HG03039 (cell line): Measurements from ENCODE around the gene CD3G.

Source experiments
- ATAC-seq: cut with Tn5 transposase; IDR thresholded peaks from one replicate; pipeline ENCODE4 v1.9.1; 2021; ENCODE audit warnings: mild to moderate bottlenecking, moderate library complexity; ENCODE audit not compliant: unreplicated experiment

The CD3G gene

DNA sequence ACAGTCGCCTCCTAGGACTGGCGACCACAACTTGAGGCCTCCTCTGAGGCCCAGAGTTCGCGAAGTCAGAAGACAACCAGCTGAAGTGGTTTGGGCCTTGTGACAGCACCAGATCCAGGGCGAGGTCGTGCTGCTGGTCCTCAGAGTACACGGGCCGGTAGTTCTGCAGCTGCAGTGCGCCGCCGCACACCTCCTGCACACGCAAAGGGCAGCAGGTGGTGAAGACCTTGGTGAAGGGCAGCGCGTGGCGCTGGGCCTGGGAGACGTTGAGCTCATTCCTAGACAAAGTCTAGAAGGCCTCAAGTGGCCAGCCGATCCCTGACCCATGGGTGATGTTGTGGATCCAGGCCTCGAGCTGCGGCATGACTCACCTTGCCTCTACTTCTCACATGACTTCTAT, 21.4 kb upstream of the CD3G start:
- ATAC-seq = no peak

DNA sequence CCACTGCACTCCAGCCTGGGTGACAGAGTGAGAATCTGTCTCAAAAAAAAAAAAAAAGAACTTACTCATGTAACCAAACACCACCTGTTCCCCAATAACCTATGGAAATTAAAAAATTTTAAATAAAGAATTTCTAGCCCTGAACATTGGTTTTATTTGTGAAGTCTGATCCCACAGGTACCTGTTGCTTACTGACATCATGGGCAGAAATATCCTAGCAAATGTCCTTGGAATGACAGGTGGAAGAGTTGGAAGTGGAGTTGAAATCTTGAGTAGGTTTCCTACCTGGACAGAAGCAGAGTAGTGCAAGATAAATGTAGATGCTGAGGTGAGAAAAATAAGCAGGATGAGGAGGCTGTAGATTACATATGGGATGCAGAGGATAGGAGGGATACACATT, 18.9 kb upstream of the CD3G start:
- ATAC-seq = no peak

DNA sequence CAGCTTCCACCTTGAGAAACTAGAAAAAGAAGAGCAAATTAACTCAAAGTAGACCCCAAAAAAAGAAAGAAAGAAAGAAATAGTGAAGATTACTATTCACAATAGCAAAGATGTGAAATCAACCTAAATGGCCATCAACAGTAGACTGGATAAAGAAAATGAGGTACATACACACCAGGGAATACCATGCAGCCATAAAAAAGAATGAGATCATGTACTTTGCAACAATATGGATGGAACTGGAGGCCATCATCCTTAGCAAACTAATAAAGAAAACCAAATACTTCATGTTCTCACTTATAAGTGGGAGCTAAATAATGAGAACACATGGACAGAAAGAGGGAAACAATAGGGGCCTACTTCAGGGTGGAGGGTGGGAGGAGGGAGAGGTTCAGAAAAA, 15.4 kb upstream of the CD3G start:
- no peak for ATAC-seq

DNA sequence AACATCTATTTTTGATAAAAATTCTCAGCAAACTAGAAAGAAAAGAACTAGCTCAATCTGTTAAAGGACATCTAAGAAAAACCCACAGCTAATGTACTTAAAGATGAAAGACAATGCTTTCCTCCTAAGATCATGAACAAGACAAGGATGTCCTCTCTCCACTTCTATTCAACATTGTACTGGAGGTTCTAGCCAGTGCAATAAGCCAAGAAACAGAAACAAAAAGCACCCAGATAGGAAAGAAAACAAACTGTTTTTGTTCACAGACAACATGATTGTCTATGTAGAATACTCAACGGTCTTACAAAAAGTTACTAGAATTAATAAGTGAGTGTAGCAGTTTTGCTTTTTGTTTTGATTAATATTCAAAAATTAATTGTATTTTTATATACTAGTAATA, 9.4 kb upstream of the CD3G start:
- no peak for ATAC-seq

DNA sequence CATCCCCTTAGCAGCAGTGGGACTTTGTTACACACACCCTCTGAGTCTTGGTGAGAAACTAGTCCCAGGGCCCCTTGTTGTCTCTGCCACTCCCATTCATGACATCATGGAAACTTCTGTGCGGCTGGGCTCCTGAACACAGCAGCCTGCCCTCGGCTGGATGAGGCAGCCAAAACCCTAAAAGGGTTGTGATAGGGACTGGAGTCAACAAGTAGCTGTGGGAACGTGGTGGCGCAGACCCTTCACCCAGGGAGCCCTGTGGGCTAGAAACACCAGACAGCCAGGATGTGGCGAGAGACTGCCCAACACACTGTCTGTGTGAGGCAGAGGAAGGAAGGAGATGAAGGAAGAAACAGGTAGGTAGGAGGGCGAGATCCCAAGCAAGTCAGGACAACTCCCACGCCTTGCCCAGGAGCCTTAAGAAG, 5.5 kb upstream of the CD3G start:
- no peak for ATAC-seq

DNA sequence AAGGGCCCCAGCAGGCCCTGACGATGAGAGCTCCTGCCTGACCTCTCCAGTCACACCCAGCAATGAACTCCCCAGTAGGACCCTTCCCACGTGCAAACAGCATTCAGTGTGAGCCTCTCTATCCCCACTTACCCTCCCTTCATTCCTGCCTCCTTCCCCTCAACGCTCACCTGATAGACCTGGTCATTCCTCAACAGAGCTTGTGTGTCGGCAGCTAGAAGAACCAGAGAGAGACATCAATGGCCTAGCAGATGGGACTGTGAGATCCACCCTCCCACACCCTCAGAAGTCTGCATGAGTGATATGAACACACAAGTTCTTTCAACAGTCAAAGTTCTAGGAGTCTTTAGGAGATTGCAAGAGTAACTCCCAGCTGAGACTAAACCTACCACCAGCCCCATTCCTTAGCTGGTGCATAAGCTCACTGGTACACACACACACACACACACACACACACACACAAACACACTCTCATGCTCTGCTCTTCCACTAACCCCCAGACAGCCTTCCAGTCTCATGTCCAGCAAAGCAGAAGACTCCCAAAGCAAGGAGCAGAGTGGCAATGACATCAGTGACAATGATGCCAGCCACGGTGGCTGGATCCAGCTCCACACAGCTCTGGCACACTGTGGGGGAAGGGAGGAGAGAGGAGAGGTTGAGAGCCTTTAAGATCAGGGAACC, 4.7 kb upstream of the CD3G start:
- ATAC-seq = no peak

DNA sequence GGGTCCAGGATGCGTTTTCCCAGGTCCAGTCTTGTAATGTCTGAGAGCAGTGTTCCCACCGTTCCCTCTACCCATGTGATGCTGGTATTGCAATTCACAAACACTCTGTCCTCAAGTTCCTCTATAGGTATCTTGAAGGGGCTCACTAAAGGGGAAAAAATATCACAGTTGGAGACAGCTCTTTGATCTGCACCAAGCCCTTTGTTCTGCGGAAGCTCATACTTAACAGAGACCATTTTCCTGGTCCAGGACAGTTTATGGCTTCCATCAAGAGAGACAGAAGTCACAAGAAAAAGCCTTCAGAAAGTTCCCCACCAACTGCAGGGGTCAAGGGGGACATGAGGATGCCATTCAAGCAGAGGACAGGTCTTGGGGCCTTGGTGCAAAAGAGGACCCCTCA, 3.7 kb upstream of the CD3G start:
- no peak for ATAC-seq

DNA sequence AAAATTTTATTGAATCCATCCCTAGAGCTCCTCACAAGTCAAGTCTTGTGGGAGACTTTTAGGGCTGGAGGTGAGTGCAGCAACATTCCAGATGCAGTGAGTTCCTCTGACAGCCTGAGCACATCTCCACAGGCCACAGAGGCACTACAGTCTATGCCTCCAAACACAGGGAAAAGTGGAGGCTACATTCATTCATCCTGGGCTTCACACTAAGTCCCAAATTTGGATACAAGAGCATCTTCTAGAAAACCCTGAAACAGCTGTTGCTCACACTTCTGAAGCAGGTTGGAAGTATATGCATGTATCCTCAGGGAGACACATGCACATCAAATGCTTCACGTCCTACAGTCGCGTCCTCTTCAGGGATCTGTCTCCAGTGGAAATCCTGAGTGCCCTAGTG, 2.9 kb upstream of the CD3G start:
- ATAC-seq = no peak

DNA sequence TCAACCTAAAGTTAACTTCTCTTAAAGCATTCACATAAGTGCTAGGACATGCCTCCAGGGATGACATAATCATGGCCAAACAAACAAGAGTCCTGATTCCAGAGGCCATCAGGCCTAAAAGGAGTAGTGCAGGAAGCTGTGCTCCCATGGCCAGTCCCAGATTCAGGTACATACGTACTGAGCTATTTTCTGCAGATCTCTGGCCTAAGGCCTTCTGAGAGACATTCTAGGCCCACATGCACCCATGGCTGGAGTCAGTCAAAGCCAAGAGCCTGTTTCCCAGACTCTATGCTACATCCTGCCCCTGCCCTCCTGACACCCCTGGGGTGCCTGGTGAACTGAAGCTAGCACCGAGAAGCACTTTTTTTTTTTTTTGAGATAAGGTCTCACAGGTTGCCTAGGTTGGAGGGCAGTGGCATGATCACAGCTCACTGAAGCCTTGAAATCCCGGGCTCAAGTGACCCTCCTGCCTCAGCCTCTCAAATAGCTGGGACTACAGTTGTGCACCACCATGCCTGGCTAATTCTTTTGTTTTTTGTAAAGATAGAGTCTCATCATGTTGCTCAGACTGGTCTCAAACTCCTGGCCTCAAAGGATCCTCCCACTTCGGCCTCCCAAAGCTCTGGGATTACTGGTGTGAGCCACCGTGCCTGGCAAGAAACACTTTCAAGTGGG, 2.2 kb upstream of the CD3G start:
- ATAC-seq = no peak

DNA sequence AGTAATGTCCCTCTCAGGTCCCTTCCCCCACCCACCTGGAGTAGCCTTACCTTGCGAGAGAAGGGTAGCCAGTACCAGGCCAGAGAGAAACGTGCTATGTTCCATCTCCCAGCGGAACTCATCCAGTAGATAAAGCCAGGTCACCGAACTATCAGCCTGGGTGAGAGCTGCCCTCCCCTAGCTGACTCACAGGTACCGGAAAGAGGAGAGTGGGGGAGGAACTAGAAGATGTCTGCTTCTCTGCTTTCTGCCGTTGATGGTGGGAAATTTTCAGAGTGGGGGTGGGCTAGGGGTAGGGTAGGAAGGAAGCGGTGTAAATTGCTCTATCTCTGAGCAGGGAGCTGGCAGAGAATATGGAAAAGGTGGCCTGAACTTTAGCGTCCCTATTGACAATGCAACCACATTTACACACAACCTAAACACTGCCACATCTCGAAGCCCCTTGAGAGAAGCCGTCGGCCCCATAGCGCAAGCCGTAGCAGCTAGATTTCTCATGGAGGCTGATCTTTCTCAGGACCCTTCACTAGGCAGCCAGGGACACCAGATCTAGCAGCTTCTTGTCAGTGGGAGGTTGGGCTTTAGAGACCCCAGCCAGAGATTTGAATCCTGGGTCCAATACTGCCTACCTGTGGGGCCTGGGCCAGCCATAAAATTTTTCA, 1.5 kb upstream of the CD3G start, which contains the start of gene CD3D:
CD3D (minus strand) TSS at position 203 of the 659 bp plus-strand sequence; CDS start at position 105, 98 bp downstream.
- no peak for ATAC-seq

DNA sequence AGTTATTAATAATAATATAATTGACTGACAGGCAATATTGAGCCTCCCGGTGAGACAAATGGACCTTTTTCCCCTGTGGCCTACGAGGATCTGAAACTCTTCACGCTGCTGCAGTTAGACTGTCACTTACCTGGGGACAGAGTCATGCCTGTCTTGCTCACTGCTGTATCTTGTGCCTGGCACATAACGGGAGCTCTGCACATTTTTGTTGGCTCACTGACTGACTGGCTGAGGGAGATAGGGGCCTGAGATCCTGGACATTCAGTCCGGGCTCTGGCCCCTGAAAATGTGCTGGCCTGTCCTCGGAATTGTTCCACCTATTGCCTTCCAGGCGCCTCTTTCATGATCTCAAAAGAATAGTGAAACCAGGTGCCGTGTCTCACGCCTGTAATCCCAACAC, 896 bp upstream of the CD3G start:
- ATAC-seq = no peak

DNA sequence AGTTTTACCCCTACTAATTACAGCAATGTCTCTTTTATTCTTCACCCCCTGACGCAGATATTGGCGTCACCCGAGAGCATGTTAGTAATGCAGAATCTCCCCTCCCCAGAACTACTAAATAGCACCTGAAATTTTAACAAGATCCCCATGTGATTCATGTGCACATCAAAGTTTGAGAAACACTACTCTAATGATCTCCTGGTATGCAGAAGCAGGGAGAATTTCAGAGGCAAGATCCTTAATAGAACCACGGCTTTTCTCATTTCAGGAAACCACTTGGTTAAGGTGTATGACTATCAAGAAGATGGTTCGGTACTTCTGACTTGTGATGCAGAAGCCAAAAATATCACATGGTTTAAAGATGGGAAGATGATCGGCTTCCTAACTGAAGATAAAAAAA, 5.3 kb downstream of the CD3G start:
- no peak for ATAC-seq

DNA sequence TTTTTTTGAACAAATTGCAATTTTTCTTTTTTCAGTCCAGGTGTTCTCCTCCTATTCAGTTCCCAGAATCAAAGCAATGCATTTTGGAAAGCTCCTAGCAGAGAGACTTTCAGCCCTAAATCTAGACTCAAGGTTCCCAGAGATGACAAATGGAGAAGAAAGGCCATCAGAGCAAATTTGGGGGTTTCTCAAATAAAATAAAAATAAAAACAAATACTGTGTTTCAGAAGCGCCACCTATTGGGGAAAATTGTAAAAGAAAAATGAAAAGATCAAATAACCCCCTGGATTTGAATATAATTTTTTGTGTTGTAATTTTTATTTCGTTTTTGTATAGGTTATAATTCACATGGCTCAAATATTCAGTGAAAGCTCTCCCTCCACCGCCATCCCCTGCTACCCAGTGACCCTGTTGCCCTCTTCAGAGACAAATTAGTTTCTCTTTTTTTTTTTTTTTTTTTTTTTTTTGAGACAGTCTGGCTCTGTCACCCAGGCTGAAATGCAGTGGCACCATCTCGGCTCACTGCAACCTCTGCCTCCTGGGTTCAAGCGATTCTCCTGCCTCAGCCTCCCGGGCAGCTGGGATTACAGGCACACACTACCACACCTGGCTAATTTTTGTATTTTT, 9.1 kb downstream of the CD3G start:
- ATAC-seq = no peak

DNA sequence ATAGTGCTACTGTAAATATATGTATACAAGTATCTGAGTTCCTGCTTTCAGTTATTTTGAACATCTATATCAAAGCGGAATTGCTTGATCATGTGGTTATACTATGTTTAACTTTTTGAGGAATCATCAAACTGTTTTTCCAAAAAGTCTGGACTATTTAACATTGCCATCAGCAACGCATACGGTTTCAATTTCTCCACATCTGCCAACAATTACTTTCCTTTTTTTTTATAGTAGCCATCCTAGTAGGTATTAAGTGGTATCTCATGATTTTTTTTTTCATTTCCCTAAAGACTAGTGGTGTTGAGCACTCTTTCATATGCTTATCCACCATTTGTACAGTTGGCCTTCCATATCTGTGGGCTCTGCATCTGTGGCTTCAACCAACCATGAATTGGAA, 13.9 kb downstream of the CD3G start:
- no peak for ATAC-seq

DNA sequence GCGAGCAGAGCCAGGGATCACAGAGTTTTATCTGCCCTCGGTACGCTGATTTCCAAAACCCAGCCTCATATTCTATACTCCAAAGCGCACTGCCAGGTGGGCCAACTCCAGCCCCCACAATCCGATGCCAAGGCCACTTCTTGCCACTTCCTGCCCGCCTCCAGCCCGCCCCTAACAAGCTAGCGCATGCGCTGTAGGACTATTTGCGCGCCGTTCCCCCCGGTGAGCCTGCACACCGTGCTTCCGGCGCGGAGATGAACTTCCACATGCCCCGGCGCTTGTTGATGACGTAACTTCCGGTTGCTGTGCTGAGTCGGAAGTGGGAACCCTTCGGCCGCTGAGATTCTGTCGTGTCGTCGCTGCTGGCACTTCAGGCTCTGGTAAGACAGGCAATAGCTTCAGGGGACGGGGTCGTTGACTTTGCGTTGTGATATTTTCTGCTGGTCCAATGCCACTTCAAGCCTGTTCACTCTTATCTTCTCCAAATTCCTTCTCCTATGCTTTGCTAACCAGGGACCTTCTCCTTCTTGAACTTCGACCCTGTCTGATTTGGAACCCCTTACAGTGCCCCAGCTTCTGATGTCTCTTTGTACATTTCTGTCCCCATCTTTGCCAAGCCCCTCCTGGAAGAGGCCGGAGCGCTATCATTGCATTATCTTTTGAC, 15.3 kb downstream of the CD3G start, which contains the start of gene UBE4A:
UBE4A (plus strand) TSS at position 306 of the 664 bp plus-strand sequence. CDS start 5,481 bp downstream, outside the sequence.
- peak; percentile 78 for ATAC-seq

DNA sequence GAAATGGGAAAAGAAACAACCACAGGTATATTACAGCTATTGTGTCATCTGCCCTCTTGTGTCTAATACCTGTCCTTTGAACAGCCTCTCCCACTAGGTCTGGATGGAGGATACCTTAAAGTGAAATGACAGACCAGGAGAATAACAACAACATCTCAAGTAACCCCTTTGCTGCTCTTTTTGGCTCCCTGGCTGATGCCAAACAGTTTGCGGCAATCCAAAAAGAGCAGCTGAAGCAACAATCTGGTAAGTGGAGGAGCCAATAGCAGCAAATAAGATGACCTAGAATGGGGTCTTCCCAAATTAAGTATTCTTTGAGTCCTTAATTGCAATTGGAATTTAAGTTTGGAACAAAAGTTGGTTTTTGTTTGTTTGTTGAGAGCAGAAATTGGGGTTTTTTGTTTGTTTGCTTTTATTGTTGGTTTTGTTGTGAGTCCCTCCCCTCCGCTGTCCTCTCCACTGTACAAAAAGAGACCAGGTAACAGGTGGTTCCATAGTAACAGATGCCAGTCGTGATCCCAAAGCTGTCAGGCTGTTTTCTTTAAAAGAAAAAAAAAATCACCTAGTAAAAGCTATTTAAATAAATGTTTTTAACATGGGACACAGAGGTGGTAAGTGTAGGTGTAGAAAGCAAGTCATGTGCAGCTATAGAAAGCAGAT, 20.9 kb downstream of the CD3G start:
- no peak for ATAC-seq

DNA sequence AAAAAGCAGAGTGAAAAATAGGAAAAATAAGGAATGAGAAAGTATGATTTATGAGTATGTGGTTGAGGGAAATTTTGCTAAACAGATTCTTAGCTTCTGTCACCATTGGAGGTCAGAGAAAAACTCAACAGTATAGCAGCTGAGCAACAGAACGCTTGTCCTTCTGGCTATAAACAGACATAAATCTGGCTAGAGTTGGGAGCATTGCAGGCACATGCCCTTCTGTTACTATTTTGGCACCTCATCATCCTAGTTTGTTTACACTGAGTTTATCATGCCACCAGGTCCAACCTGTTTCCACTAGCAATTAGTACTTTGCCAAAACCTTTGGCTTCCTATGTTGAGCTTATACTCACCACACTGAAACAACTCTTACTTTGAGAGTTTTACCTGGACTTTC, 22.1 kb downstream of the CD3G start:
- ATAC-seq = no peak

DNA sequence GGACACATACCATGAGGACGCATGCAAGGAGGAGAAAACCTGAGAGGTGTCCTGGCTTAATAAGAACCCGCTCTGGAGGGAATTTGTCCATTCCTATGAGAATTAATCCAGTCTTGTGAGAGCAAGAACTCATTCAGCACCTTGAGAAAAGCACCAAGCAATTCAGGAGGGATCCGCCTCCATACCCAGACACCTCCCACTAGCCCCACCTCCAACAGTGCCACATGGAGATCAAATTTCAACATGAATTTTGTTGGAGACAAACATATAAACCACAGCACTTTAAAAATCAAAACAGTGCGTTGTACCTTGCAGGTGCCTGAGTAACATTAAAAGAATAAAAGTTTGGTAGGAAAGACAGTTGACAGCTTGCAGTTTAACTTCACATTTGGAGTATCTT, 26.6 kb downstream of the CD3G start:
- no peak for ATAC-seq

DNA sequence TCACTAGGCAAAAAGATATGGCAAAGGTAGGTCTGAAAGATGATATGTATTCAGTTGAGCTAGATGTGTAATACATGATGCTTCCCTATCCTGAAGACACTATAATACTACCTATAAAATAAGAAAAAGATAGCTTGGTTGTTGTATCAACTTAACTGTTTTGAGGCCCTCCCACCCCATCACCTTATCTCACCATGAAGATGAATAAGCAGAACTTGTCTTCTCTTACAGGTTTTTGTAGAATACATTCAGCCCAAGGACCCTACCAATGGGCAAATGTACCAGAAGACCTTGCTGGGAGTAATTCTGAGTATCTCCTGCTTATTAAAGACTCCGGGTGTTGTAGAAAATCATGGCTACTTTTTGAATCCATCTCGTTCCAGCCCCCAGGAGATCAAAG, 29.1 kb downstream of the CD3G start:
- no peak for ATAC-seq

DNA sequence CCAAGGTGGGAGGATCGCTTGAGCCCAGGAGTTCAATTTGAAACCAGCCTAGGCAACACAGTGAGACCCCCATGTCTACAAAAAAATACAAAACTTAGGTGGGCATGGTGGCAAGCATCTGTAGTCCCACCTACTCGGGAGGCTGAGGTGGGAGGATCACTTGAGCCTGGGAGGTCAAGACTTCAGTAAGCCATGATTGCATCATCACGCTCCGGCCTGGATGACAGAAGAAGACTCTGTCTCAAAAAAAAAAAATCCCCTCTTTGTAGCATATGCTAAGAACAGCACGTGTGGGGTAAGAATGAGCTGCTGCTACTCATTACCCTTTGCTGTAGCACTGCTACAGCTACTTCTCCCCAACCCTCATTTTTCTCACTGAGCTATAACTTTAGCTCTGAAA, 29.7 kb downstream of the CD3G start:
- ATAC-seq = no peak

DNA sequence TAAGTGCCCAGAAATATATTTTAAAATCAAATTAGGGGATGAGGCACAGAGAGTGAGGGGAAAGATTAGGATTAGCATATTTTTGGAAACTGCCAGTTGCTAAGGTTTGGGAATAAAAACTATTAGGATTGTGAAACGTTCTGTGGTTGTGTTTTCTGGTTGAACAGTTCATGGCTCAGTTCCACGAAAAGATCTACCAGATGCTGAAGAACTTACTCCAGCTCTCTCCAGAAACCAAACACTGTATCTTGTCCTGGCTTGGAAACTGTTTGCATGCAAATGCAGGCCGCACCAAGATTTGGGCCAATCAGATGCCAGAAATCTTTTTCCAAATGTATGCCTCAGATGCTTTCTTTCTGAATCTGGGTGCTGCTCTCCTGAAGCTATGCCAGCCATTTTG, 30.6 kb downstream of the CD3G start:
- ATAC-seq = no peak
